GM11168 (cell line): ENCODE data around the gene DDHD1.

Experiments
- in situ Hi-C: fragments of 300-500 bp; cut with MboI; formaldehyde crosslinking; loops from one replicate; pipeline ENCODE4 v1.12.0; 2022; ENCODE audit warnings: low sequenced_read_pairs; ENCODE audit not compliant: unreplicated experiment

The DDHD1 gene

DNA sequence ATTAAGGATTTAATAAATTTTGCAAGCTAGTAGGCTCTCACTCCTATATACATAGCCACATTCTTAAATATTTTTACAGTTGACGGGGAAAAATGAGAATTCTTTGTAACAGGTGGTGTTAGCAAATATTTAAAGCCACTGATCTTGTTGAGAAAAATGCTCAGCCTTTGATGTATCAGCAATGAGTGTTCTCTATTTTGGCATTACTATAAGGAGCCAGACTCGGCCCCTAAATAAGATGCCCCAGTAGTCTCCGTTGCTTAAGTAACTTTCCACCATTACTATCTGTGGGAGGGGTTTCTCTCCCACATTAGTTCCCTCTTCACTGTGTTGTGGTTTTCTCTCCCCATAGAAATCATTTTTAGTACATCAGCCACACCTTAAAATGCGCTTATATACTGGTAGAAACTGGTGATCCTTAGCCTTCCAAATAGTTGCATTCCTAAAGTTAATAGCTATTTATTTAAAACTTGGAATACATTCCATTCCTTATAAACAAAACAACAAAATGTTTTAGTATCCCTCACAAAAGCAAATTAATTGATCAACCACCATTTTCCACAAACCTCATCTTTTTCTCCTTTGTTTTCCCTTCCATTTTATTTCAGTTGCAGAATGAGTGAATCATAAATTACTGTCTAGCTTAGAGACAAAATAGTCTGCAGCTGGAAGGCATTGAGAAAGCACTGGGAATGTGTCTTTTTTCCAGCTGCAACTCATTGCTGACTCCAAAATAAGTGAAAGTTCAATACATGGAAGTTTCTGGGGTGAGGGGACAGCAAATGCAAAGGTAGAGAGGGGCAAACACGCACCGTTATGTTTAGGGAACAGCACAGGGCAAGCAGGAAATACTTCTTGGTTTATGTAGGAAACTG lies 117.5 kb downstream of the DDHD1 start:
- in situ Hi-C loops: no loop called here

DNA sequence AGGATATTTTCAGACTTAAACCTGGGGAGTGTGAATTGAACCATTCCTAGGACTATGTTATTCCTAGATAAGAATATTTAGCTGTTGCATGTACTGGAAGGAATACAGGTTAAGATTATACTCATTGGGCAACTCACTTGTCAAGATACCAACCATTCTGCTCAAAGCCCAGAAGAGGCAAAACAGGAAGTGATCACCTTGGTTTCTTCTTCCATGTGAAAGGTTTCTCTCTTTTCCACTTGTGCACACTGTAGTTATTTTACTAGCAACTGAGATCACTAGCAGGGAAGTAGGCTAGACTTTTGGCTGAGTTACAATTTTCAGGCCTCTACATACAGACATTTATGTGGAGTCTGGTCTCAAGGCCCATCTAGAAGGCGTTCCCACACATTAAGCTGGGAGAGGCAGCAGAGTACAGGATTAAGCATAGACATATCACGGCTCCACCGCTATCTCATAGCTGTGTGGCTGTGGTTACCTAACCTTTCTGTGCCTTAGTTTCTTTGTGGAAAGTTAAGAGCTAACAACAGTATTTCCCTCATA lies 118.4 kb downstream of the DDHD1 start:
- in situ Hi-C loops: no loop called here

DNA sequence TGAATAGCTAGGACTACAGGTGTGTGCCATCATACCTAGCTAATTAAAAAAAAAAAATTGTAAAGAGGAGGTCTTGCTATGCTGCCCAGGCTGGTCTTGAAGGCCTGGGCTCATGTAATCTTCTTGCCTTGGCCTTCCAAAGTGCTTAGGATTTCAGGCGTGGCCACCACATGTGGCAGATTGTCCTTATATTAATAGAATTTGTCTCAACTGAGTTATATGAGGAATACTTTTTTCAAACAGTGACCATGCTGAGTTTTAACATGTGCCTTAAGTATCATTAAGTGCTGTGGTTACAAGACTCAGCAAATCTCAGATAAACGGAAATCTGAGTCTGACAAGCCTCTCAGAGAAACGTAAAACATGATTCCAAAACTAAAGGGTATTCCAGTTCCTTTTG lies 119.1 kb downstream of the DDHD1 start:
- in situ Hi-C loops: no loop called here

DNA sequence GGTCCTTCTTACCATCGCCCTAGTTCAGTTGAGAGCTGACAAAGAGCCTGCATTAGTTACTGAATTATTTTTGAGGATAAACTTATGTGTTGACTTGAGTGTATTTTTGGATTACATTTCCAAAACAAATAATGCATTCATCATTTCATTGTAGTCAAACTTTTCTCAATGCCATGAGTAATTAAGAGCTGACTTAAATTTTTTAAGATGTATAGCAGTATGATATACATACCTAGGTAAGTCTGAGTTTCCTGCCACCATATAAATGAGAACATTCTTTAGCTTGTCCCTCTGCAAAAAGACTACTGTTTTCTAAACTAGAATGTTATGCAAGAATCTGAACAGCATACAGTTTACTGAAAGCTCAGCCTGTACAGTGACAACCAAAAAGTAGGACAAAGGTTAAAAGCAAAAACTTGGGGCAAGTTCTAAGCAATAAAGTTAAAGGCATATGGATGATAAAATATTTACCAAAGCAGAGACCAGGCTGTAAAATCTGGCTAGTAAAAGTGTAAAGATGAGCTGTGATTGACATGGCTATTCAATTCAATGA lies 120.2 kb downstream of the DDHD1 start:
- in situ Hi-C loops: no loop called here

DNA sequence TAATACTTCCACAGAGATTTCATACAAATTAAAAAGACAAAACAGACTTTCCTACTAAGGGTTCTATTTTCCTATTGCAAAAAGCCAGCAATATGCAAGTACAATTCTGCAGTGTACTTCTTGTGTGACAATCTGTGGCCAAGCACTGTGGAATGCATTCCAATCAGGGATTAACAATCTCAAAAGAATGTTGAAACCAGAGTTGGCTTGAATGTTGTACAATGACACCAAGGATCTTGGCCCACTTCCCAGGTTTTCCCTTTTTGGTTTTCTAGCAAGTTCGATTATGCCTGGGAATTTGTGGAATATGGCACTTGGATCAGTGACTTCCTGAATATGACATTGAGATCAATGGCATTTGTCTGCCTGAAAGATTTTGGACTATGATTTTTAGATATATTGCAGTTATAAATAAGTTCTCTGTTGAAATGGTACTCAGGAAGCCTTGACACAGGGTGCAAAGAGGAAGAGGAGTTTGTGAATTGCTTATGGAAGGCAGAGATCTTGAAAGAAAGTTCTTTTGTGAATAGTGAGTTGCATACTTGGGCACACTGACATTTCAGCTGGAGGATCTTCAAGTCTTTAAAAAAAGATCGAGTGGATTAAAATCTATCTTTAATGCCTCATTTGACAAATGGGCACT lies 120.8 kb downstream of the DDHD1 start:
- in situ Hi-C loops: no loop called here

DNA sequence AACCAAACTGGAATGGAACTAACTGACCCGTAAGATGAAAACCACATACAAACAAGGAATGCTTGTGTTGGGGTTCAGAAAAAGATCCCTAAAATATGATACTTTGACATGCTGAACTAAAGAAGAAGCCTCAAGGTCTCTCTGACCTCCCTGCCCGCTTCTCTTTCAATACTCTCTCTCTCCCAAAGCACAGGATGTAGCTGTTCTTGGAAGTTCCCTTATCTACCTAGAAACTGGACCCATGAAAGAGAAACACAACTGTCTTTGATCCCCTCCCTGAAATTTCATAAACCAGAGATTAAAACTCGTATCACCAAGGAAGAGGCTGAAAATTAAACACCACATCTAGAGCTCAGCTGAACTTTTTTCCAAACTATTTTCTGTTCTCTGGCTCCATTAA lies 125.6 kb downstream of the DDHD1 start:
- in situ Hi-C loops: no loop called here

DNA sequence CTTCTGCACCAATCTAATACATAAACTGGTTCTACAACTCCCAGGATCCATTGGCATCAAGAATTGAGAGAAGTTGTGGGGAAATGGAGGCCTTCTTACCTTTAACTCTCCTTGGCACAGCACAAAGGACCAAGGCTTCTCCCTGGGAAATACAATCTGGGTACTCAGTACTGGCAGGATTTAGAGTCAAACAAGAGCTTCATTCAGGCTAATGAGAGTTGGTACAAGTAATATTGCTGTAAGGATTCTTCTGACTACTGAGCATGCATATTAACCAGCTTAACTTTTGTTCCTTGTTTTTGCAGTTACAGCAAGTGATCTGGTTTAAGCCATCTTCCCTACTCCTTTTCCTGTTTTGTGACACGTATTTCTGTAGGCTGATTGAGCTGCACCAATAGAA lies 126.1 kb downstream of the DDHD1 start:
- in situ Hi-C loops: no loop called here

DNA sequence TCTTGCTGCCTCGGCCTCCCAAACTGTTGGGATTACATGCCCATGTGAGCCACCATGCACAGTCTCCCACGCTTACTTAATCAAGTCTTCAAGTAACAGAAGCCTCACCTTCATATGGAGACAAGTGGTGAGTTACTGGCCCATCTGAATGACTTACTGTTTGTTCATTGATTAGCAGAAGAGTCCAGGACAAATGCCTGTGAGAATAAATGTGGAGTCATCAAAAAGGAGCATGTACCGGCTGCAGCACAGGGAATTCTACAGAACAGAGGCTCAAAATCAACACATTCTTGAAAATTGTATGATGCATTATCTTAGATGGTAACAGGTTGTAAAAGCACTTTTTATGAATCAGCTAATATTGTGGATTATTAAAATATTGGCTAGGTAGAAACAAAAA lies 129.8 kb downstream of the DDHD1 start:
- in situ Hi-C loops: no loop called here

DNA sequence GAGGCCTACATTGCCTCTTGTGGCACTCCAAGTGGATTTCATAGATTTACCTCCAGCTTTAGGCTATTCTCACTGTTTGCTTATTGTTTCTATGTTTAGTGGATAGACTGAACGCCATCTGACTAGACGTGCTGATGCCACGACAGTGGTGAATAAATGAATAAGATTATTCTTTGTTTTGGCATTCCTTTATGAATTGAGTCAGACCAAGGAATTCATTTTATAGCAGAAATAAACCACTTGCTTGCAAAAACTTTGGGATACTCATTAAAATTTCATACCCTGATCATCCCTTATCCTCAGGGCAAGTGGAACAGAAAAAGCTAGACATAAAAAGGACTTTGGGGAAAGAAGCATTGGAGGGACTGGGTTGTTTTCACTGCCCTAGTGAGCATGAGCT lies 130.5 kb downstream of the DDHD1 start:
- in situ Hi-C loops: no loop called here

DNA sequence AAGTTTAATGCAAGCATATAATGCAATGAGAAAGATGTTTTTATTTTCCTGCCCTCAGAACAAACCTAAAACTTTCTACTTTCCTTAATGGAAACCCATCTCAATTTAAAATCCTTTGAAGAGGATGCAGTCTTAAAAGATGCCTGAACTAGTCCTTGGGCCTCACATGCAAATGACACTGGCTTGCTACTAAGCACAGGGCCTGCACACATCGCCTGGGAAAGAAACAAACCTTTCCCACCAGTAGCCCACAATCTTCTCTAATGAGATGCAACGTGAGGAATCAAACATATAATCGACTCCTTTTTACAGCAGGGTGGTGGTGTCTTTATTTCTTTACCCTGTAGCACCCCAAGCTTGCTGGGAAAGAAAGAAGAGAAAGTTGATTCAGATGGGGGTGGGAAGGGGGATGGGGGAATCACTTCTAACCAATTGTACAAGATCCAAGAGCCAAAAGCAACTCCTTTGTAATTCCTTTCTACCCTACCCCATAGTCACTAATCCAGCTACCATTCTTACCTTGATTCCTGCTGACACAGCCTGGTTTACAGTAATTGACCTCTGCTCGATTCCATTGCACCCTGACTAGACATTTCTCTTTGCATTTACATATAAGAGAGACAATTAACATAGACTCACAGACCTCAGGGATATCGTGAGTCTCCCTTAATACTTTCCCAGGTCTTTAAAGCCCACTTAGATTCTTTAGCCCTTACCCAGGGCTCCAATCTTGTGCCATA lies 132.8 kb downstream of the DDHD1 start:
- in situ Hi-C loops: no loop called here

DNA sequence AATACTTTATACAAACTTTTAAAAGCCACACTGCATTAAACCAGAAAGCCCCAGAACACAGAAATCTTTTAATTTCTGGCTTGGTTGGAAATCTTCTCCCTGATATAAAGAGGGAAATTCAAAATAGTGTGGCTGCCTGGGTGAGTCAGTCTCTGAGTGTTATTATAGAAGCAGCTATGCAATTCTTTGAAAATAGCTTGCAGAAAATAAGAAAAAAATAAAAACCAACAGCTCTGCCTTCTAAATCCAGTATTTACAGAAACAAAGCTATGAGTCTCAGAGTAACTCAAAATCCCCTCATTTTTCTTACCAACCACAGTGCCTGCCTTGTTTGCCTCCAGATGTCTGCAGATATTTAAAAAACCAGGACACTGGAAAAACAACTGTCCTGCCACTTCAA lies 133.7 kb downstream of the DDHD1 start:
- in situ Hi-C loops: no loop called here

DNA sequence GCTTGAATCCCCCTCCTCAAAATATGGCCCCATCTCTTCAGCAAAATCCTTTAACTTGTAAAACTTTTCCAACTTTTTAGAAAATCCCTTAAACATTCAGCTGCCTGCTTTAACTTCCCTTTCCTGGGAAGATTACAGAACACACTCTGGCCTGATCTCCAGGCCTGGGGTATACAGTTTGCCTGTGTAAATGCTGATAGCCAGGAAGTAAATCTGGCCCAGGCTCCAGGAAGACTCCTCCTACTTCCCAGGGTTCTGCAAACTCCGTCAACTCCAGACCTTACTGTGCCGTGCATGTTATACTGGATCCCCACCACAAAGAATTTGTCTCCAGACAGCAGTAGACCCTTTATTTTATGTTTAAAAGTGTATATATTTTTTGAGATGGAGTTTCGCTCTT lies 135.3 kb downstream of the DDHD1 start:
- in situ Hi-C loops: no loop called here

DNA sequence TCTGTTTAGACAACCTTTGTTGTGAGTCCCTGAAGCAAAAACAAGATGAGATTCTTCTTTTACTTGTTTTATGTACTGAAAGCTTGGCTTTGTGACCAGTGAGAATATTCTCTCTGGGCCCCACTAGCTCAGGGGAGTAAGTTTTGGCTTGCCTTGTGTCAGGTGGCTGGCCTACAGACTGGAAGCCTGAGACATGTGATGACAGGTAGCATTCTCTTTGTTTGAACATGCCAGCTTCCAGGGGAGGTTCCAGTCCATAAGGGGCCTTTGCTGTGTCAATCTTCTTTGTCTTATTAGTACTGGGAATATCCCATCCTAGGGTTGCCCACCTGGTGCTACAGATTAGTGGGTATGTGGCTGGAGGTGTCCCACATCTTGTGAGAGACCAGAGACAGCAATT lies 136.2 kb downstream of the DDHD1 start:
- in situ Hi-C loops: no loop called here

DNA sequence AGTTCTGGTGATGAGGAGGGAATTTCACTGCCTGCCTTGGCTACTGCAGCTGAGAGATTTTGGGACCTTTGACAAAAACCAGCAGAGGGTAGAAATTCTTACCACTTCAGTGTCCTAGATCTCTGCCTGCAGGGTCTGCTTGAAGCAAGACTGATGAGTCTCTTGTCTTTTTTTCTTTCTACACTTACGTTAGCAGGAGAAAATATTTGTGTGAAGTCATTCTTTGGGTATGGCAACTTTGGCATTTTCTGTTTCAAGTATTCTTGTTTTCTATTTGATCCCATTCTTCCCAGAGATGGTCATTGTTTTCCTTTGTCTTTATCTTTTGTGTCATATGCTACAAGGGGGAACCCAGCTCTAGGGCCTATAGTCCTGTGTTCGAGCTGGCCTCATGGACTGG lies 136.6 kb downstream of the DDHD1 start:
- in situ Hi-C loops: no loop called here

DNA sequence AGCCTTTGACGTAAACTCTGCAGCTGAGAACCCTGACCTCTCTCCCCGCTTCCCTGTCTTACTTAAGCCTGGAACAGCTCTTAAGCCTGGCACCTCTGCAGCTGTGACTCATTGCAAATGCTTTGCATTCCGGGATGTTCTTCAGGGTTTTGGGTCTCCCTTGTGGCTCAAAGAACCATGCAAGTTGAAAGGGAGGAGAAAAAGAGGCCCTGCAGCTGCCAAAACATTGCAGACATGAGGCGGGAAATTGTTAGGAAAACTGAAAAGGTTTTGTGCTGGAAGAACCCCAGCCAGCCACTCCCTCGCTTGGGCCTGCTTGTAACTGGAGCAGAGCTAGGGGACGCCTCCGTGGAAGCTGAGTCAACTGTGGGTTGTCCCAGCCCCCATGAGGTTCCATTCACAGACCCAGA lies 142.1 kb downstream of the DDHD1 start:
- in situ Hi-C loops: no loop called here

DNA sequence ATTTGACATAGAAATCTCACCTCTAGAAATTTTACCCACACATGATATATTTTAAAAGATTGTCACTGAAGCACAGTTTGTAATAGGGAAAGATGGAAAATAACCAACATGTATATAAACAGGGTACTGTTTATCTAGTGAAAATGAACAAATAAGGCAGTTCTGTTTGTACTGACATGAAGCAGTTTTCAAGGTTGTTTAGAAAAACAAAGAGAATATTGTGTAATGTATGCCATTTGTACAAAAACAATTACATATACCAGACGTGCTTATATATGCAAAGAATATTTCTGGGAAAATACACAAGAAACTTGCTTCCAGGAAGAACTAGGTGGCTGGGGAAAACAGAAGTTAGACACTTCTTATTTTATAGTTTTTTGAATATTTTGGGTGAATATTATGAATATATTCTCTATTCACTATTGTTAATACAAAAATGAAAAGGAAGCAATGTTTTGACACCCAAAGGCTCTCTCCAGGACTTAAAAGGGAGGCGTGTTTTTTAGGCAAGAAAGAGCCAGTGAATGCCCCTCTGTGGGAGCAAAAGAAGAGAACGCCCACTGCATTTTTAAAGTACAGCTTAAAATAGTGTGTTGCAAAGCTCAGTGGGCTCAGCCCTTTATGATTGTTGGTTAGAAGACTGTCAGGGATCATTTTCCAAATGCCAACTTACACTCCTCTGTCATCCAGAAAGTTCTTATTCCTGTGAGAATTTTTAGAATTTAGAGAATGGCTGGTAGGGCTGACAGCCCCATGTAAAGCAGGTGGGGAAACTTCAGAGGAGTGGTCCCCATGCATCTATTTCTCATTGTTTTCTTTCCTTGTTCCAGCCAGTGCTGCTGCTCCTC lies 142.7 kb downstream of the DDHD1 start:
- in situ Hi-C loops: no loop called here

DNA sequence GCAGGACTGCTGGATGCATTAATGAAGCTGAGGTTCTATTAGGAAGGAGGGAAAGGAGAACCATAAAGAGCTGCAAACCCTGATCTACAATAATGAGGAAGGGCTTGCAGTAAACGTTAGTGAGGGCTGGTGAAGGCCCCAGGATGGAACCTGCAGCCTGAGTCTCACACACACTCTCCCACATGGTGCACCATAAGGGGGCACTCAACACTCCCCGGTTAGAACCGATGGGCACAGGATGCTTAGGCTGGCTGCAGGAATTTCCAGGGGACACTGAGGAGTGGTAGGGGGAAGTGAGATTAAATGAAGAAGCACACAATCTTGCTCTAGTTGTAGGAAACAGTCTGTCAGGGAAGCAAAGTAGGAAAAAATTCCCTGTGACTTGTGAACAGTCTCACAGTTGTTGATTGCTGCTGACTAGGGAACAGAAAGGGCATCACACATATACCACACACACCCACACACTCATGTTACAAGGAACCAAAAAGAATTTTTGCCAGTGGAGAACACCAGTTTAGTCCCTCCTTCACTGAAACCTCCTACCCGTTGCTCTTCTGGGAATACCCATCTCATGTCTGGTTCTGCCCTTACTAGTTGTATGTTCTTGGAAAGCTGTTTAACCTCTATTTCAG lies 146.1 kb downstream of the DDHD1 start:
- in situ Hi-C loops: no loop called here

DNA sequence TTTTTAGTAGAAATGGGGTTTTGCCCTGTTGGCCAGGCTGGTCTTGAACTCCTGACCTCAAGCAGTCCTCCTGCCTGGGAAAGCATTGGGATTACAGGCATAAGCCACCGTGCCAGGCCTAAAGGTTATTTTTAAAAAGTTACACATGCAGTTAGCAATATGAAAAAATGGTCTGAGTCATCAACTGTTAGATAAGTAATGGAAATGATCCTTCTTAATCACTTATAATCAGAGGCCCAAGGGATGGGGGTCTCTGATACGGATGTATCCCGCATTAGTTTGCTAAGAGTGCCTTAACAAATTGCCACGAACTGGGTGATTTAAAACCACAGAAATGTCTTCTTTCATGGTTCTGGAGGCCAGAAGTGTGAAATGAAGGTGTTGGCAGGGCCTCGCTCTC lies 148.1 kb downstream of the DDHD1 start:
- in situ Hi-C loops: no loop called here

DNA sequence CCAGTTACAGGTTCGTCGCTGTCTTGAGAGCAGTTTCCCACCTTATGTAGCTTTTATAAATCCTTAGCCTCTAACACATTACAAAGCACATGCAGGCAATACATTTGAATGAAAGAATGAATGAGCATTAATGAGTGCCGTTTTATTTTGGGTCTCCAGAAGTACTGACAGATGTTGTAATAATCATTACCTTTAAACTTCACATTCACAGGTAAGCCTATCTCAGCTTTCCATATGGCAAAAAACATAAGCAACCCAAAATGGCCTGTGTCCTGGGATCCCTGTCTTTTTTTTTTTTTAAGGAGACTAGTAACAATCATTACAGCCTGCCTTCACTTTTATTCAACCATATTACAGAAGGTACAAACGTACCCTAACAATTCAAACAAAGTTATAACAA lies 149.3 kb downstream of the DDHD1 start:
- in situ Hi-C loops: no loop called here
